ENCODE measurements around the gene IDH3G. TPM values are rescaled to one million over a fixed set of nuclear protein-coding genes. Genes with fewer than 3 reads are reported as not detected.

IDH3G gene
- total and polyA plus RNA-seq, 8 donors = 31.0 to 186 (median 54.2) TPM

DNA sequence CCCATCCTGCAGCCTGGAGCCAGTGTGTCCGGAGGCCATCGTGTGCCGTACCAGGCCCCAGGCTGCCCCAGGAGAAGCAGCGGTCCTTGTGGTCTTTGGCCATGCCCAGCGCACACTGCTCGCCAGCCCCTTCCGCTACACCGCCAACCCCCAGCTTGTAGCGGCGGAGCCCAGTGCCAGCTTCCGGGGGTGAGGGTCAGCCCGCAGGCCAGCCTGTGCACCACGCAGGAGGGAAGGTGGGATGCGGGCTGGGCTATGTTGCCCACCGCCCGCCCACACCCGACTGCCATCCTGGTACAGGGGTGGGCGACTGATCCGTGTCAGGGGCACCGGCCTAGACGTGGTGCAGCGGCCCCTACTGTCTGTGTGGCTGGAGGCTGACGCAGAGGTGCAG is 21.0 kb downstream of the IDH3G start:
- DNase-seq = no peak
- peaks cover 0 to 69% (median 12%) of the 10 kb centered on the region in 4 donors for H3K36me3 ChIP-seq

GRCh38 chrX:153772316-153773217 is 21.6 kb downstream of the IDH3G start:
- no peak overlapping the region for H3K4me3 ChIP-seq
- 76 to 87% (median 80%) methylated on average over 7 to 21 of the region's 21 CpGs for WGBS, 5 donors
- TF ChIP-seq EP300 (IDR thresholded peaks at IDR 0.05) (no peak), POLR2AphosphoS5 (IDR thresholded peaks at IDR 0.05) (no peak), CTCF (IDR thresholded peaks at IDR 0.05) (no peak), POLR2A (IDR thresholded peaks at IDR 0.05) (no peak)
- peaks cover 0 to 67% (median 10%) of the 10 kb centered on the region in 4 donors for H3K36me3 ChIP-seq
- no peaks in the 10 kb centered on the region for H3K9me3 ChIP-seq
- peaks cover 0 to 5% (median 0%) of the 10 kb centered on the region in 3 donors for H3K27me3 ChIP-seq
- H3K4me1 ChIP-seq = no peaks in the 10 kb centered on the region
- intact Hi-C loops (cut with DNase I; ENCODE audit: low total_unique reads) = no loop called here
- no peak for DNase-seq
- no peak overlapping the region for H3K27ac ChIP-seq

More for the DNA sequence above, 21.0 kb downstream of the IDH3G start:
- Histone ChIP-seq H3K27me3 (peaks cover 0 to 5% (median 0%) of the 10 kb centered on the region in 3 donors), H3K4me3 (no peak overlapping the region), H3K9me3 (no peaks in the 10 kb centered on the region), H3K4me1 (no peaks in the 10 kb centered on the region), H3K27ac (no peak overlapping the region)
- TF ChIP-seq EP300 (IDR thresholded peaks at IDR 0.05) = no peak
- TF ChIP-seq CTCF (IDR thresholded peaks at IDR 0.05) = no peak
- TF ChIP-seq POLR2A (IDR thresholded peaks at IDR 0.05) = no peak
- no peak for TF ChIP-seq POLR2AphosphoS5 (IDR thresholded peaks at IDR 0.05)
- 93 to 98% (median 94%) methylated on average over 15 to 23 of the region's 23 CpGs for WGBS, 5 donors
- intact Hi-C loops (cut with DNase I; ENCODE audit: low total_unique reads) = no loop called here

- no peaks in the 10 kb centered on the region for H3K9me3 ChIP-seq
- TF ChIP-seq POLR2AphosphoS5 (IDR thresholded peaks at IDR 0.05) (no peak), POLR2A (IDR thresholded peaks at IDR 0.05) (no peak), EP300 (IDR thresholded peaks at IDR 0.05) (no peak), CTCF (IDR thresholded peaks at IDR 0.05) (no peak)
- no peak overlapping the region for H3K4me3 ChIP-seq
- intact Hi-C loops (cut with DNase I; ENCODE audit: low total_unique reads) = no loop called here
- no peak for DNase-seq
- H3K27me3 ChIP-seq = no peaks in the 10 kb centered on the region
- peaks cover 0 to 58% (median 8%) of the 10 kb centered on the region in 4 donors for H3K36me3 ChIP-seq
- H3K4me1 ChIP-seq = peaks cover 0 to 6% (median 1%) of the 10 kb centered on the region in 4 donors
- H3K27ac ChIP-seq = no peak overlapping the region
- 84 to 95% (median 91%) methylated on average over 12 to 37 of the region's 37 CpGs for WGBS, 5 donors
Observed at GRCh38 chrX:153771415-153772315, 22.5 kb downstream of the IDH3G start.
